Embryonic facial prominence (tissue), 1 donor: ENCODE measurements around the gene DAPK2.

ENCODE experiments used
- DNase-seq: peaks from one replicate; pipeline ENCODE4 v3.0.0-alpha.2; 2016; ENCODE audit errors: extremely low spot score

The DAPK2 gene

GRCh38 chr15:64024172-64025050 lies 21.9 kb downstream of the DAPK2 start:
- no peak for DNase-seq

- DNase-seq, result no peak
Measured at GRCh38 chr15:64023220-64023619, 23.1 kb downstream of the DAPK2 start.

GRCh38 chr15:64022571-64022970 lies 23.7 kb downstream of the DAPK2 start:
- DNase-seq, result no peak

GRCh38 chr15:64019764-64020163 lies 26.5 kb downstream of the DAPK2 start:
- no peak for DNase-seq

- DNase-seq, result no peak
Measured at GRCh38 chr15:64017591-64018163, 28.6 kb downstream of the DAPK2 start.

GRCh38 chr15:64017082-64017588 lies 29.1 kb downstream of the DAPK2 start:
- no peak for DNase-seq

- DNase-seq, result no peak
Measured at GRCh38 chr15:64016257-64016656, 30.0 kb downstream of the DAPK2 start.

GRCh38 chr15:64014995-64015394 lies 31.3 kb downstream of the DAPK2 start:
- DNase-seq, result no peak

- DNase-seq, result peak; percentile 13
Measured at GRCh38 chr15:64013179-64014062, 32.9 kb downstream of the DAPK2 start.

- DNase-seq, result no peak
Measured at GRCh38 chr15:64011736-64012135, 34.5 kb downstream of the DAPK2 start.

- no peak for DNase-seq
Measured at GRCh38 chr15:64010719-64011118, 35.6 kb downstream of the DAPK2 start.

GRCh38 chr15:64009798-64010261 lies 36.5 kb downstream of the DAPK2 start:
- no peak for DNase-seq

- no peak for DNase-seq
Measured at GRCh38 chr15:64009241-64009640, 37.0 kb downstream of the DAPK2 start.

- DNase-seq, result no peak
Measured at GRCh38 chr15:64008177-64008576, 38.1 kb downstream of the DAPK2 start.

- DNase-seq, result no peak
Measured at GRCh38 chr15:64006642-64007041, 39.6 kb downstream of the DAPK2 start.

GRCh38 chr15:64004587-64004986 lies 41.7 kb downstream of the DAPK2 start:
- DNase-seq, result no peak

- no peak for DNase-seq
Measured at GRCh38 chr15:64004056-64004455, 42.2 kb downstream of the DAPK2 start.

- no peak for DNase-seq
Measured at GRCh38 chr15:64003182-64003581, 43.1 kb downstream of the DAPK2 start.

GRCh38 chr15:64001148-64001547 lies 45.1 kb downstream of the DAPK2 start:
- DNase-seq, result no peak

GRCh38 chr15:64000183-64000951 lies 45.9 kb downstream of the DAPK2 start:
- no peak for DNase-seq

- DNase-seq, result no peak
Measured at GRCh38 chr15:63999177-63999576, 47.1 kb downstream of the DAPK2 start.
